Muscle layer of colon (tissue), 2 donors: ENCODE measurements around the gene RBM17.

Experiments
- H3K27ac ChIP-seq: one replicate; pipeline ENCODE4 v1.7.0; 2013; ENCODE audit warnings: low read depth, mild to moderate bottlenecking, low read length, moderate library complexity
- H3K27me3 ChIP-seq, 2 donors: one replicate each; pipeline ENCODE4 v1.7.0; 2013; ENCODE audit warnings: low read length in 2 of 2, mild to moderate bottlenecking in 2 of 2; ENCODE audit not compliant: insufficient read depth in 2 of 2, control insufficient read depth in 1 of 2
- H3K36me3 ChIP-seq: one replicate; pipeline ENCODE4 v1.7.0; 2013; ENCODE audit warnings: mild to moderate bottlenecking, low read length; ENCODE audit not compliant: insufficient read depth
- H3K4me1 ChIP-seq: one replicate; pipeline ENCODE4 v1.7.0; 2013; ENCODE audit warnings: mild to moderate bottlenecking, low read length; ENCODE audit not compliant: insufficient read depth
- H3K4me3 ChIP-seq, 2 donors: one replicate each; pipeline ENCODE4 v1.7.0; 2013; ENCODE audit warnings: low read length in 2 of 2, low read depth in 1 of 2, mild to moderate bottlenecking in 1 of 2, moderate library complexity in 1 of 2
- H3K9ac ChIP-seq: one replicate; pipeline ENCODE4 v1.7.0; 2013; ENCODE audit warnings: low read length
- H3K9me3 ChIP-seq: one replicate; pipeline ENCODE4 v1.7.0; 2013; ENCODE audit warnings: mild to moderate bottlenecking, low read length
- donor health status: abdominal sarcoma.
- donor health status: Adenocarcinoma of cecum.

Gene RBM17

DNA sequence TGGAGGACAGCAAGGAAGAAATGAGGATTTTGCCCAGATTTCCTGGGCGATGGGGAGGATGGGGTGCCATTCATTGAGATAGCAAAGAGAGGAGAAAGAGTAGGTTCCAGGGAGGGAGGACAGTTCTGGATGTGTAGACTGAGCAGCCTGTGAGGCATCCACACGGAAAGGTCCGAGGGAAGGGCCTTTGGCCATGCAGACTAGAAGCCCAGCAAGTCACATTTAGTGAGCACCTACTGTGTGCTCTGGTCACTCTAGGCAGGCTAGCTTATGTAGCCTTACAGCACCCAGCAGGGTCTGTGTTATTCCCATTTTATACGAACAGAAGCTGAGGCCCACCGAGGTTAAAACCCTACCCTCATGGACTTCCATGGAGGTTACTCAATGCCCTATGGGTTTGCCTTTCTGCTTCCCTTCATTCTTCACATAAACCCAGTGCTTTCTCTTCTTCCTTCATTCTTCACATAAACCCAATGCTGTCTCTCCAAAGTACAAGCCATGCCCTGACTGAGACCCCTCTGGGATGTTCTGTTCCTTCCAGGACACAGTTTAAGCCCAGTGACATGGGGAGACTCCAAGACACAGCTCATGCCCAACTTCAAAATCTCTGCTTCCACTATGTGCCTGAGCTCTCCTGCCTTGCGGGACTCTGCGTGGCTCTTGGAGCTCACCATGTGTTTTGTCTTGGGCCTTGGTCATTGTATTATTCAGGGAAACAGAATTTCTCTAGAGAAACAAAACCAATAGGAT lies 40.4 kb upstream of the RBM17 start:
- no peaks in the 10 kb centered on the region for H3K9me3 ChIP-seq
- no peak overlapping the region for H3K9ac ChIP-seq
- H3K4me3 ChIP-seq: no peak overlapping the region
- H3K27ac ChIP-seq: no peak overlapping the region
- H3K27me3 ChIP-seq: no peaks in the 10 kb centered on the region
- no peaks in the 10 kb centered on the region for H3K36me3 ChIP-seq
- no peaks in the 10 kb centered on the region for H3K4me1 ChIP-seq

DNA sequence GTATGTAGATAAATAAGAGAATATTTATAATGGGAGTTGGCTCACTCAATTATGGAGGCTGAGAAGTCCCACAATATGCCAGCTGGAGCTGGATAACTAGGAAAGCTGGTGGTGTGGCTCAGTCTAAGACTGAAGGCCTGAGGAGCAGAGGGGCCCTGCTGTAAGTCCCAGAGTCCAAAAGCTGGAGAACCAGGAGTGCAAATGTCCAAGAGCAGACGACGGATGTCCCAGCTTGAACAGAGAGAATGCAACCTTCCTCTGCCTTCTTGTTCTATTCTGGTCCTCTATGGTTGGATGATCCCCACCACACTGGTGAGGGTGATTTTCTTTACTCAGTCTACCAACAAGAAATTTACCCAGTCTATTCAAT lies 39.8 kb upstream of the RBM17 start:
- Histone ChIP-seq H3K27ac (no peak overlapping the region), H3K4me3 (no peak overlapping the region)

DNA sequence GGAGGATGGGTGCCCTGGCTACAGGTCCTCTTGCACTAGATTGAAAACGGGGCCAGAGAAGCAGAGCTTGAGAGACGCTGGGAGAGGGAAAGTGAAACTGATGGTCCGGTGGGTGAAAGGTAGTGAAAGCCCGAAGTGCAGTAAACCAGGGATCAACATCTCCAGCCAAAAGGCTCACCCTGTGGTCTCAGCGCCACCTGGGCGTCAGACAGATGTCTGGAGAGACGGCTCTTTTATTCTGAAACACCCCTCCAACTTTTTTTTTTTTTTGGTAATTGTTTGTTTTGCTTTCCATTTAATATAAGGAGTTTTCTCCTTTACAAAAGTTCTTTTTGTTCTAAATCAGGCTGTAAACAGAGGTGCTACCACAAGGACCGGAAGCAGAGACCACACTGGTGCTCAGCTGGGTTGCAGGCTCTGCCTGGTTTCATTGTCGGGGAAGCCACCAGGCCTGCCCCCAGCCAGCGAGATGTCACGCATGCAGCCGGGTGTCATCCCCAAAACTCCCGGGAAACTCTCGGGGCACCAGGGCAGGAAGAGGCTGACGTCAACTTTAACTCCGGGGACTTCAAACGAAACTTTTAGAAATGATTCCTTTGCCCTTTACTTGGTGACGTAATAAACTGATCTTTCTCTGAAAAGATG lies 37.9 kb upstream of the RBM17 start:
- Histone ChIP-seq H3K4me1 (no peaks in the 10 kb centered on the region), H3K36me3 (no peaks in the 10 kb centered on the region), H3K9ac (peak overlapping the region; percentile 33), H3K9me3 (no peaks in the 10 kb centered on the region), H3K4me3 (peak overlapping the region; percentile 31 to 63), H3K27me3 (no peaks in the 10 kb centered on the region), H3K27ac (peak overlapping the region; percentile 36)

More for the DNA sequence above, 39.8 kb upstream of the RBM17 start:
- no peaks in the 10 kb centered on the region for H3K9me3 ChIP-seq
- no peaks in the 10 kb centered on the region for H3K4me1 ChIP-seq
- H3K9ac ChIP-seq: no peak overlapping the region
- no peaks in the 10 kb centered on the region for H3K36me3 ChIP-seq
- no peaks in the 10 kb centered on the region for H3K27me3 ChIP-seq

DNA sequence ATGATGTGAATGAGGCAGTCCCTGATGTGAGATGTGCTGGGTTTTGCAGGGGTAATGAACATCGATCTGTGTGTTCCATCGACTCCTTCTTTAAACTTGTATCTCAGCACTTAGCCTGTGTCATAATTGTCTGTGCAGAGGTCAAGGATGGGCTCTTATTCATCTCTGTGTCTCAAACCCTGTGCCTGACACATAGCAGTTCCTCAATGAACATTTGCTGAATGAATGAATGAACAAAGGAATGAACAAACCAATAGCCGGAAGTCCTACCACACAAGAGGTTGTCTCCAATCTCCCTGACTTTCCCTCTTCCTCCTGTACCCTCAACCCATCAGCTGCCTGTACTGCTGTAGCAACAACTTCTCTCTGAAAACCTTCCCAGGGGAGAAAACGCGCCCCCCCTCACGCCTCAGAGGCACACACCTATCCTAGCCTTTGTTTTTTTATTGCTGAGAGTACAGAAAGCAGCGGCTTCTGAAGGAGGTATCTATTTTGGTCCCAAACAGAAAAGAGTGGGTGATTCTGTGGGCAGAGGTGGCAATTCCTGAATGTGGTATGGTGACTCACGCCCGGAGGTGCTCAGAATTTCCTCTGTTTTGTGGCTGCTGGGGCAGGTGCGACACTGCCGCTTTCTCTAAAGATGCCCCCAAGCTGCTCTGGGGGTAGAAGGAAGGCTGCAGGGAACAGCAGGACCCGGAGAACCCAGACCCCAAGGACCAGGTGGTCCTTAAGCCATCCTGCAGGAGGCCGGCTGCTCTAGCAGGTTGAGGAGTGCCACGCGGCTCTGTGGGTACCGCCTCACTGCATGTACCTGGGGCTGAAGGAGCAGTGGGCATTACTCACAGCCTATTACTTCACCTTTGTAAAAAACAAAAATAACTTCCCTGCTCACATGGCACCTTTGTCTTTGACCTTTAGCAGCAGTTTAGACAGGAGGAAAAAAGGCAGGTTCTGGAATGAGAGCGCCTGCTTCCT lies 36.3 kb upstream of the RBM17 start:
- no peaks in the 10 kb centered on the region for H3K9me3 ChIP-seq
- H3K9ac ChIP-seq: no peak overlapping the region
- H3K27ac ChIP-seq: no peak overlapping the region
- H3K36me3 ChIP-seq: no peaks in the 10 kb centered on the region
- no peaks in the 10 kb centered on the region for H3K27me3 ChIP-seq
- H3K4me1 ChIP-seq: no peaks in the 10 kb centered on the region
- no peak overlapping the region for H3K4me3 ChIP-seq

DNA sequence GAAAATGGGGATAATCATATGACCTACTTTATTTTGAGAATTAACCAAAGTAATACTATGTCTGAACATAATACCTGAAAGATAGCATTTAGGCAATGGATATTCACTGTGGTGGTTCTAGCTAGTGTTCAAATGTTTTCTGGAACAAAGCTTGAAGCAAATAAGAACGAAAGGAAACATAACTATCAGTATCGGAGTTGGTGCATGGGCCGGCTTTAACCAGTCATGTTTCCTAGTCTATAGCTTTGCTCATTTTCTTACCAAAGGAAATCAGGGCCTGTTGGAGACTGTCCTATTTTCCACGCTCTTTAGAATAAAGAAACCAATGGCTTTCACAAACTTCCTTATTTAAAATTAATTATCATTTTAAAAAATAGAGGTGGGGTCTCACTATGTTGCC lies 35.5 kb upstream of the RBM17 start:
- Histone ChIP-seq H3K9me3 (no peaks in the 10 kb centered on the region), H3K36me3 (no peaks in the 10 kb centered on the region), H3K9ac (no peak overlapping the region), H3K27ac (no peak overlapping the region), H3K4me1 (no peaks in the 10 kb centered on the region), H3K4me3 (no peak overlapping the region), H3K27me3 (no peaks in the 10 kb centered on the region)

DNA sequence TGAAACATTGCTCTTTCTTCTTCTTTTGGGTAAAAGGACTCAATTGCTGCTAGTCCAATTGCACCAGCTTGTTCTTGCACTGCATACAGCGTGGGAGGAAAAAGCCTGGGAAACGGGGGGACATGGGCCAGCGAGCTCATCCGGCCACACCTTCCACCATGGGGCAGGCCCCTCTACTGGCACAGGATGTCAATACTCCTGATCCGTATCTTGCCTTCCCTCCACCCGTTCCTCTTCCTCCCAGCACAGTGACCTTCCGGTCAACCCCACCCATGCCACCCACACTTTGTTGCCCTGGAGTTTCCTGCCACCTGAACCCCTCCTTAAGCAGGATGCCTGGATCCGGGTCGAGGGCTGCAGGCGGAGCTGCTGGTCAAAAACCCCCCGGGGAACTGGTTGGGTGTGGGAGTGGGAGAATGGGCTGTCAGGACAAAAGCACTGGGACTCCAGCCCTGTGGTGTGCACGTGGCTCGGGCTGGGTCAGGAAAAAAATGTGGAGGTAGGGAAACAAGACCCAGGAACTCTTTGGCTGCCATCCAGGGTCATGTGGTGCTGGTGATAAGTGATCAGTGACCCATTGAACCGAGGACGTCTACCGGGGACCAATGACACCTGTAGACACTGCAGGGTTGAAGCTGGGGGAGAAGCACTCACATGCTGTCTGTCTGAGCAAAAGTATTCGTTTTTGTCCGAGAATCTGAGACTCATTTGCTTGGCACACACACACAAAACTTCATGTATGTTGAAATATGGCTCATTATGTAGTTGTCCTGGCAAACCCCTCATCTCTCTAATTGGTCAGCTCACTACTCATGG lies 34.8 kb upstream of the RBM17 start:
- Histone ChIP-seq H3K9me3 (no peaks in the 10 kb centered on the region), H3K4me3 (no peak overlapping the region), H3K27ac (no peak overlapping the region), H3K36me3 (no peaks in the 10 kb centered on the region), H3K9ac (no peak overlapping the region), H3K27me3 (no peaks in the 10 kb centered on the region), H3K4me1 (no peaks in the 10 kb centered on the region)

DNA sequence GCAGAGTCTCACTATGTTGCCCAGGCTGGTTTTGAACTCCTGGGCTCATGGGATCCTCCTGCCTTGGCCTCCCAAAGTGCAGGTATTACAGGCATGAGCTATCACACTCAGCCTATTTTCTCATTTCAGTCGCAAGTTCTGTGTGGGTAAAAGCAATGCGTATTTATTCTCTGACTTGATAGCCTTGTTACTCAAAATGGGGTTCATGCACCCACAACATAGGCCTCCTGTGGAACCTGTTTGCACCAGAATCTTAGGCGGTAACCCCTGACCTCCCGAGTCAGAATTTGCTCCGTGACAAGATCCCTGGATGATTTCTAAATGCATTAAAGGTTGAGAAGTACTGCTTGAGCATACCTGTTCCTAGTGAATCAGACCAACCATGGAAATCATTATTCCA lies 34.0 kb upstream of the RBM17 start:
- no peak overlapping the region for H3K4me3 ChIP-seq
- no peak overlapping the region for H3K9ac ChIP-seq
- H3K4me1 ChIP-seq: no peaks in the 10 kb centered on the region
- no peaks in the 10 kb centered on the region for H3K36me3 ChIP-seq
- H3K9me3 ChIP-seq: no peaks in the 10 kb centered on the region
- H3K27ac ChIP-seq: no peak overlapping the region
- H3K27me3 ChIP-seq: no peaks in the 10 kb centered on the region

DNA sequence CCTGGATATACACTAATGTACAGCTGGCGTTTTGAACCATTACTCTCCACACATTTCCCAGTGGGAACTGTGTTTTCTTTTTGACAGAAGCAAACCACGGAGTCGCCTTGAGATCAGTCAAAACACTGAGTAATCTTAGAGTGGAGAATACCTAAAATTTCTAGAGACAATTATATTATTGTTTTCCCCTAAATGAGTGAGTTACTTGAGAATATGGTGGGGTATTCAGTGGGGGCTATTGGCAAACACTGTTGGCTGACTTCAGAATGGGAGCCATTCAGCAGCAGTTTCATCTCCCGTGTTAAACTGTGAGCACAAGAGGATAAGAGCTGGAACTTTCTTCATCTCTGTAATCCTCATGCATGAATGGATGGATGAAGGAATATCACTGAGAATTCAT lies 32.9 kb upstream of the RBM17 start:
- Histone ChIP-seq H3K9me3 (no peaks in the 10 kb centered on the region), H3K9ac (no peak overlapping the region), H3K27ac (no peak overlapping the region), H3K4me1 (no peaks in the 10 kb centered on the region), H3K4me3 (no peak overlapping the region), H3K36me3 (no peaks in the 10 kb centered on the region), H3K27me3 (no peaks in the 10 kb centered on the region)

DNA sequence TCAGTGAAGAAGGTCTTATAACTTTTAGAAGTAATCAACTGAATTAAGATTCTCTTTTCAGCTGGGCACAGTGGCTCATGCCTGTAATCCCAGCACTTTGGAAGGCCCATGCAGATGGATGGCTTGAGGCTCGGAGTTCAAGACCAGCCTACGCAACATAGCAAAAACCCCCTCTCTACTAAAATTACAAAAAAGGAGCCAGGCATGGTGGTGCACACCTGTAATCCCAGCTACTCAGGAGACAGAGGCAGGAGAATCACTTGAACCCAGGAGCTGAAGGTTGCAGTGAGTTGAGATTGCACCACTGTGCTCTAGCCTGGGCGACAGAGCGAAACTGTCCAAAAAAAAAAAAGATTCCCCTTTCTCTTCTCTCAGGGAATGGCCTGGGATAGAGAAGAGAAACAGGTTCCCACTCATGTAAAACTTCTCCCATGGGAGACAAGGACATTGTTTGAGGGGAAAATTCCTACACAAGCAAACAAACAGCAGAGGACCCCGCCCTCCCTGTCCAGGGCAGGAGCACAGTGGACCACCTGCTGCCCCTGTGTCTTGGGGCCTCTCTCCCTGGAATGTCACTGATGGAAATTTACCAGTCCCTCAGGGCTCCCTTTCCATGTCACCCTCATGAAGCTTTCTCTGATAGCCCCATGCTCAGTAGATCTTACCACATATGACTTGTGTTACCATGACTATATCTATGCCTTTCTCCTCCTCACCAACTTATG lies 32.3 kb upstream of the RBM17 start:
- Histone ChIP-seq H3K4me3 (no peak overlapping the region), H3K36me3 (no peaks in the 10 kb centered on the region), H3K9ac (no peak overlapping the region), H3K27me3 (no peaks in the 10 kb centered on the region), H3K4me1 (no peaks in the 10 kb centered on the region), H3K9me3 (no peaks in the 10 kb centered on the region), H3K27ac (no peak overlapping the region)

DNA sequence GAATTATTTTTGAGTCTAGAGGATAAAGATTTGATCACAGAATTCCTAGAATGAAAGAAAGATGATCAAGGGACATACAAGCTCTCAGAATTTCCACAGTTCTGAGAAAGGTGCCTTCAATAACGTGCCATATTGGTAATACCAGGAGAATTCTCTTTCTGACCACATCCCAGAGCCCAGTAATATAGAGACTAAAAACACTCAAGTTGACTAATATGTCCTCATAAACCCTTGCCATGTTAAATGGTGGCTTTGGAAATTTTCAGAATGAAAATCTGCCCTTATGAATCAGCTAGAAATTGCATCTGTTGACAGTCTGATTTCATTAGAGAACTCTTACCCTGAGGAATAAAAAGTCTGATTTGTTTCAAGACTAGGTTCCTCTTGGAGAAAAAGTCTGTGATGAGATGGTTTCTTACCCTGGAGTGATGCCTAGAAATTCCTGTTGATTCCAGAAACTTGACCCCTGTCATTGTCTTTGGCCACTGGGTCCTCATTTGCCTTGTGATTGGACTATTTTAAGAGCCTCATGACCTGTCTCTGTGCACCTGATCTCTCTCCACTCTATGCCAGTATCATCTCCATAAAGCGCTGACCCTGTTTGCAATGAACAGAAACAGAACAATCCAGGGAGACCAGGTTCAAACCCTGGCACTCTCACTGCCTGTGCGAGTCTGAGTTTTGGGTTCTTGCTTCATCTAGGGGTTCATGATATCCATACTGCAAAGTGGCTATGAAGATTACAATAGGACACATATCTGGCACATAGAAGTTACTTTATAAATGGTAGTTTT lies 30.0 kb upstream of the RBM17 start:
- Histone ChIP-seq H3K27me3 (no peaks in the 10 kb centered on the region), H3K36me3 (no peaks in the 10 kb centered on the region), H3K27ac (no peak overlapping the region), H3K9me3 (no peaks in the 10 kb centered on the region), H3K4me1 (no peaks in the 10 kb centered on the region), H3K9ac (no peak overlapping the region), H3K4me3 (no peak overlapping the region)
